HepG2 (cell line): ENCODE data around the gene VAT1L. TPM values are rescaled to one million over a fixed set of nuclear protein-coding genes. Genes with fewer than 3 reads are reported as not detected.

ENCODE experiments used
- ATAC-seq: fragments of 200-7000 bp; cut with Tn5 transposase; 3 replicates; pipeline ENCODE4 v1.9.1; 2020; ENCODE audit warnings: mild to moderate bottlenecking, moderate library complexity
- BruUV-seq: library from RNA; stranded (reverse); fragments of 400-500 nt; replicated peaks from 2 replicates; lab custom pipeline; 2021; lab: Mats Ljungman, UMichigan
- CTCF ChIA-PET: fragments of 300-600 bp; formaldehyde crosslinking; extraction: SDS; loops from one replicate; lab custom pipeline; 2021; ENCODE audit warnings: low total read pairs, inconsistent platforms, low intra/inter-chr PET ratio; lab: Yijun Ruan, JAX
- POLR2A ChIA-PET: fragments of 350-600 bp; sonication (Branson Sonifier 250); formaldehyde crosslinking; loops from one replicate; lab custom pipeline; 2020; ENCODE audit warnings: antibody characterized with exemption, inconsistent platforms; lab: Yijun Ruan, JAX
- DNase-seq: peaks from one replicate; pipeline ENCODE4 v3.0.0-alpha.2; 2015; ENCODE audit warnings: low spot score
- FAIRE-seq: peaks from 3 replicates; lab custom pipeline; 2011; peaks lifted over from hg19 to GRCh38; lab: Jason Lieb, UNC
- H2AFZ ChIP-seq: one replicate; pipeline ENCODE4 v1.6.1; 2011; ENCODE audit warnings: low read length, inconsistent platforms
- H3K27ac ChIP-seq: fragments of 300-600 bp; 3 replicates; pipeline ENCODE4 v1.8.0; 2011; ENCODE audit warnings: mixed run types, mild to moderate bottlenecking, mixed read lengths, low read length, inconsistent platforms; ENCODE audit not compliant: insufficient read depth; ENCODE audit errors: extremely low read length
- H3K27me3 ChIP-seq, 2 experiments: fragments of 200-600 bp in 1 of 2; 2 replicates in 1 of 2; 3 replicates in 1 of 2; pipeline versions ENCODE4 v1.6.0 to v1.8.0; 2011; ENCODE audit warnings: low read length in 2 of 2, mild to moderate bottlenecking in 2 of 2, moderate library complexity in 2 of 2, inconsistent platforms in 1 of 2; ENCODE audit not compliant: insufficient read depth in 2 of 2, control insufficient read depth in 1 of 2
- H3K36me3 ChIP-seq, 2 experiments: fragments of 200-600 bp in 1 of 2; replicated peaks in 1 of 2; 2 replicates in 1 of 2; 3 replicates in 1 of 2; pipeline versions ENCODE4 v1.5.1 to v1.8.0; 2011; ENCODE audit warnings: low read length in 2 of 2, inconsistent platforms in 1 of 2; ENCODE audit not compliant: insufficient read depth in 2 of 2, control insufficient read depth in 1 of 2
- H3K4me1 ChIP-seq: 2 replicates; pipeline ENCODE4 v1.5.1; 2012; ENCODE audit warnings: low read length, inconsistent platforms; ENCODE audit not compliant: insufficient read depth
- H3K4me2 ChIP-seq: 2 replicates; pipeline ENCODE4 v1.6.0; 2011; ENCODE audit warnings: low read depth, low read length, inconsistent platforms
- H3K4me3 ChIP-seq, 3 experiments: fragments of 200-600 bp in 1 of 3; sonication (generic), shearing (Covaris generic) in 1 of 3; replicated peaks in 1 of 3; 2 replicates each; pipeline ENCODE4 v1.5.1; 2011 to 2016; ENCODE audit warnings: low read length in 3 of 3, inconsistent platforms in 2 of 3, low read depth in 2 of 3, mild to moderate bottlenecking in 2 of 3, control low read depth in 1 of 3, mixed read lengths in 1 of 3; ENCODE audit not compliant: insufficient read depth in 1 of 3
- H3K79me2 ChIP-seq: one replicate; pipeline ENCODE4 v1.6.1; 2011; ENCODE audit warnings: low read length, inconsistent platforms; ENCODE audit not compliant: insufficient read depth
- H3K9ac ChIP-seq: 2 replicates; pipeline ENCODE4 v1.6.0; 2011; ENCODE audit warnings: mild to moderate bottlenecking, low read depth, low read length, inconsistent platforms; ENCODE audit not compliant: insufficient read depth
- H3K9me3 ChIP-seq: 2 replicates; pipeline ENCODE4 v1.5.1; 2012; ENCODE audit warnings: mild to moderate bottlenecking, low read length
- H4K20me1 ChIP-seq: 2 replicates; pipeline ENCODE4 v1.6.0; 2011; ENCODE audit warnings: inconsistent platforms, mild to moderate bottlenecking, low read length, moderate library complexity; ENCODE audit not compliant: insufficient read depth
- BRF2 ChIP-seq: sonication (generic); formaldehyde crosslinking; IDR thresholded peaks from 2 replicates; pipeline ENCODE4 v1.8.1; 2022; ENCODE audit warnings: mild to moderate bottlenecking, missing genetic modification reagents
- CCDC6 ChIP-seq: sonication (generic); formaldehyde crosslinking; IDR thresholded peaks from 2 replicates; pipeline ENCODE4 v1.8.1; 2022; ENCODE audit warnings: mild to moderate bottlenecking, missing genetic modification reagents, moderate library complexity
- E2F1 ChIP-seq: sonication (generic); formaldehyde crosslinking; IDR thresholded peaks from 2 replicates; pipeline ENCODE4 v1.5.0; 2020; ENCODE audit warnings: missing genetic modification reagents
- LRRFIP1 ChIP-seq: sonication (generic); formaldehyde crosslinking; conservative IDR thresholded peaks from 2 replicates; pipeline ENCODE4 v1.4.0; 2020; ENCODE audit warnings: missing genetic modification reagents
- MAFK ChIP-seq, 2 experiments: IDR thresholded peaks in 1 of 2; conservative IDR thresholded peaks in 1 of 2; 2 replicates each; pipeline ENCODE4 v1.6.1; 2011; ENCODE audit warnings: improper control_type of control experiment in 2 of 2, low read length in 2 of 2
- NFATC3 ChIP-seq: sonication (generic); formaldehyde crosslinking; IDR thresholded peaks from 2 replicates; pipeline ENCODE4 v1.5.1; 2020; ENCODE audit warnings: mild to moderate bottlenecking, missing genetic modification reagents
- PHF20 ChIP-seq: sonication (generic); formaldehyde crosslinking; IDR thresholded peaks from 2 replicates; pipeline ENCODE4 v1.5.0; 2020; ENCODE audit warnings: mild to moderate bottlenecking, missing genetic modification reagents
- PLRG1 ChIP-seq: fragments of 450-650 bp; conservative IDR thresholded peaks from 2 replicates; pipeline ENCODE4 v1.6.1; 2016
- POGZ ChIP-seq: sonication (generic); formaldehyde crosslinking; IDR thresholded peaks from 2 replicates; pipeline ENCODE4 v1.4.0; 2020; ENCODE audit warnings: mild to moderate bottlenecking, missing genetic modification reagents
- SAFB2 ChIP-seq: sonication (generic); formaldehyde crosslinking; IDR thresholded peaks from 2 replicates; pipeline ENCODE4 v1.5.1; 2020; ENCODE audit warnings: missing genetic modification reagents, low read depth, mild to moderate bottlenecking, borderline replicate concordance
- TFDP2 ChIP-seq: sonication (generic); formaldehyde crosslinking; IDR thresholded peaks from 2 replicates; pipeline ENCODE4 v1.4.0; 2020; ENCODE audit warnings: missing genetic modification reagents
- TGIF2 ChIP-seq: IDR thresholded peaks from 2 replicates; pipeline ENCODE4 v1.6.1; 2016; ENCODE audit warnings: control low read depth, missing compliant biosample characterization
- TIGD3 ChIP-seq: sonication (generic); formaldehyde crosslinking; IDR thresholded peaks from 2 replicates; pipeline ENCODE4 v1.5.1; 2020; ENCODE audit warnings: mild to moderate bottlenecking, missing genetic modification reagents, borderline replicate concordance
- UBTF ChIP-seq: sonication (generic); formaldehyde crosslinking; IDR thresholded peaks from 2 replicates; pipeline ENCODE4 v1.4.0; 2020; ENCODE audit warnings: mild to moderate bottlenecking, missing genetic modification reagents
- ZNF225 ChIP-seq: sonication (generic); formaldehyde crosslinking; IDR thresholded peaks from 2 replicates; pipeline ENCODE4 v1.4.0; 2020; ENCODE audit warnings: mild to moderate bottlenecking, missing genetic modification reagents
- ZNF776 ChIP-seq: sonication (generic); formaldehyde crosslinking; IDR thresholded peaks from 2 replicates; pipeline ENCODE4 v1.4.0; 2020; ENCODE audit warnings: mild to moderate bottlenecking, missing genetic modification reagents
- WGBS: methylation state at CpG from one replicate; pipeline ENCODE4 v1.1.6; 2017; ENCODE audit warnings: low lambda C conversion rate; 5-methylcytosine and 5-hydroxymethylcytosine counted together
- in situ Hi-C: cut with HindIII; loops from 2 replicates; pipeline ENCODE4 v1.10.0; 2017; ENCODE audit warnings: low pct_unique_long_range_greater_than_20kb; ENCODE audit not compliant: extremely low pct_ligation_motif_present
- intact Hi-C: fragments of 100-400 bp; cut with micrococcal nuclease; formaldehyde crosslinking; loops from one replicate; pipeline ENCODE4 v1.10.0; 2022; ENCODE audit not compliant: unreplicated experiment
- polyA plus RNA-seq, 8 experiments: library from polyadenylated mRNA; depleted of rRNA in 3 of 8; stranded (reverse) in 7 of 8; unstranded in 1 of 8; fragments of >200 nt; fragmentation: Illumina TruSeq in 4 of 8; extraction: Trizol in 4 of 8; gene quantifications; 2 replicates each; pipeline versions ENCODE4 v1.2.1 to v1.2.3, GENCODE V29; 2011 to 2016; ENCODE audit warnings: low read depth in 4 of 8, missing spikeins in 1 of 8, mixed read lengths in 1 of 8; ENCODE audit not compliant: insufficient read depth in 1 of 8
- total RNA-seq, 5 experiments: library from RNA; depleted of rRNA; stranded (reverse); fragments of >200 nt; fragmentation: Illumina TruSeq; extraction: Trizol; gene quantifications; 2 replicates each; pipeline ENCODE4 v1.2.3, GENCODE V29; 2016; ENCODE audit warnings: low read depth in 1 of 5

Gene VAT1L
- total and polyA plus RNA-seq, 2 of the 13 experiments (the other 11 are each of a cell fraction or from before 2014, with no cell fraction given) = not detected

GRCh38 chr16:77801817-77802216 lies 13.5 kb downstream of the VAT1L start:
- WGBS = 73% methylated on average over 8 of the region's 8 CpGs
- Histone ChIP-seq H3K9ac (no peak overlapping the region), H3K79me2 (no peaks in the 10 kb centered on the region), H3K27ac (no peak overlapping the region), H3K4me2 (no peak overlapping the region), H4K20me1 (no peaks in the 10 kb centered on the region), H3K27me3 (peaks cover 2 to 16% of the 10 kb centered on the region in 2 experiments; a peak in 2 of 5 replicates), H3K9me3 (no peaks in the 10 kb centered on the region), H3K36me3 (no peaks in the 10 kb centered on the region), H3K4me1 (no peaks in the 10 kb centered on the region), H3K4me3 (no peak overlapping the region), H2AFZ (no peak overlapping the region)
- BruUV-seq = no TSS peak
- FAIRE-seq (no peak), DNase-seq (no peak), ATAC-seq (no peak)
- ChIA-PET CTCF (no interaction called here), POLR2A (no interaction called here)
- intact Hi-C loops (no loop called here), in situ Hi-C loops (loop anchor here (25.0 kb wide), 1 partner anchor 110 kb away; no protein-coding TSS in a partner anchor)
- TF ChIP-seq LRRFIP1 (CRISPR knock-in tag) (no peak), BRF2 (CRISPR knock-in tag) (no peak), ZNF776 (CRISPR knock-in tag) (no peak), TGIF2 (no peak), PLRG1 (no peak), POGZ (no peak), E2F1 (CRISPR knock-in tag) (no peak), ZNF225 (CRISPR knock-in tag) (no peak), CCDC6 (CRISPR knock-in tag) (no peak), MAFK (conservative IDR thresholded peaks at IDR 0.05 in 1 of 2, IDR thresholded peaks at IDR 0.05 in 1 of 2; ENCODE audit: low read length in 2 of 2) (no peak), SAFB2 (CRISPR knock-in tag) (no peak), UBTF (no peak), TIGD3 (CRISPR knock-in tag) (no peak), PHF20 (CRISPR knock-in tag) (no peak), NFATC3 (CRISPR knock-in tag) (no peak), TFDP2 (no peak)
